WI38 (cell line): ENCODE measurements around the gene PAQR5.

Experiments used
- H3K4me3 ChIP-seq: 2 replicates; pipeline ENCODE4 v1.5.1; 2011; ENCODE audit warnings: low read depth, mild to moderate bottlenecking, control low read depth, low read length
- TF ChIP-seq, protein P1 (sequence below): IDR thresholded peaks from 2 replicates; pipeline ENCODE4 v1.5.1; 2012; ENCODE audit warnings: low read depth, mild to moderate bottlenecking, control low read depth, low read length

The PAQR5 gene

DNA sequence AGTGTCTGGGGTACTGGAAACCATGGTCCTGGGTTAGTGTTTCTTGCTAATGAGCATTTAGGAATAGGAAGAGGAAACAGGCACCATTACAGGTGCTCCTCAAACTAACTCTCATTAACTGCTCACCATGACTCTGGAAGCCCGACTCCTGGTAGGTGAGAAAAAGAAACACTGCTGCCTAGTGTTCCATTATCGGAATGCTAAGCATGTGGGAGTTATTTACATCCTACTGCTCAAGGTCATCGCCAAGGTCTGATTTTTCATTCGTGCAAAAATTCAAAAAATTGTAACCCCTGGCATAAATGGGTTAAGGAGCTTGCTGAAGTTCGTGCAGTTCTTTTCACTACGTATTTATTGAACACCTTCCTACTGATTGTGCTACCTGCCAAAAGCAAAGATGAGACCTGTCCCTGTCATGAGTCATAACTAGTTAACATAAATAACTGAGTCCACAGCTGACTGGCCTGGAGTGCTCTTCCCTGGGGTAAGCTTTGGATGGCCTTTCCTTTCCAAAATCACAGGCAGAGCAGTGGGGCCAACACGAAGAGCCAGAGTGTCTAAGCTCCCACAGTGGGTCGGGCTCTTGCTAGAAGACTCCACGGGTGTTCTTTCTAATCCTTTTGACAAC is 22.7 kb upstream of the PAQR5 start:
- TF ChIP-seq, protein P1, sequence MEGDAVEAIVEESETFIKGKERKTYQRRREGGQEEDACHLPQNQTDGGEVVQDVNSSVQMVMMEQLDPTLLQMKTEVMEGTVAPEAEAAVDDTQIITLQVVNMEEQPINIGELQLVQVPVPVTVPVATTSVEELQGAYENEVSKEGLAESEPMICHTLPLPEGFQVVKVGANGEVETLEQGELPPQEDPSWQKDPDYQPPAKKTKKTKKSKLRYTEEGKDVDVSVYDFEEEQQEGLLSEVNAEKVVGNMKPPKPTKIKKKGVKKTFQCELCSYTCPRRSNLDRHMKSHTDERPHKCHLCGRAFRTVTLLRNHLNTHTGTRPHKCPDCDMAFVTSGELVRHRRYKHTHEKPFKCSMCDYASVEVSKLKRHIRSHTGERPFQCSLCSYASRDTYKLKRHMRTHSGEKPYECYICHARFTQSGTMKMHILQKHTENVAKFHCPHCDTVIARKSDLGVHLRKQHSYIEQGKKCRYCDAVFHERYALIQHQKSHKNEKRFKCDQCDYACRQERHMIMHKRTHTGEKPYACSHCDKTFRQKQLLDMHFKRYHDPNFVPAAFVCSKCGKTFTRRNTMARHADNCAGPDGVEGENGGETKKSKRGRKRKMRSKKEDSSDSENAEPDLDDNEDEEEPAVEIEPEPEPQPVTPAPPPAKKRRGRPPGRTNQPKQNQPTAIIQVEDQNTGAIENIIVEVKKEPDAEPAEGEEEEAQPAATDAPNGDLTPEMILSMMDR, result no peak
- H3K4me3 ChIP-seq, result no peak overlapping the region

DNA sequence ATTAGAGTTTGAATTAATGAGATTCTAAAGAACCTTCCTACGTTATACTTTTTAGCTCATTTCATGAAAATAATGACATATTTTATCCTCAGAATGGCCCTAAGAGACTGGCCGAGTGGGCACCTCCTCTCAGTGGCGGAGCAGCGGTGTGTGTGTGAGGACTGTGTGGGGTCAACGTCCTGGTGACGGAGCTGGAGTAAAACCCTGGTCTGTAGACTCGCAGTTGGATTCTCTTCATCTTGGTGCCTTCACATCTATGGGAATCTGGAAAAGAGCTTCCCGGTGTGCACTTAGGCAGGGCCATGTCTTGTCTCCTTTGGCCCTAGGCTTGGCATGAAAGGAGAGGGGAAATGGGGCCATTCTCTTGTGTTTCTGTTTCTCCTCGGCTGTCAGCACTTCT is 21.4 kb upstream of the PAQR5 start:
- TF ChIP-seq, protein P1, result no peak

DNA sequence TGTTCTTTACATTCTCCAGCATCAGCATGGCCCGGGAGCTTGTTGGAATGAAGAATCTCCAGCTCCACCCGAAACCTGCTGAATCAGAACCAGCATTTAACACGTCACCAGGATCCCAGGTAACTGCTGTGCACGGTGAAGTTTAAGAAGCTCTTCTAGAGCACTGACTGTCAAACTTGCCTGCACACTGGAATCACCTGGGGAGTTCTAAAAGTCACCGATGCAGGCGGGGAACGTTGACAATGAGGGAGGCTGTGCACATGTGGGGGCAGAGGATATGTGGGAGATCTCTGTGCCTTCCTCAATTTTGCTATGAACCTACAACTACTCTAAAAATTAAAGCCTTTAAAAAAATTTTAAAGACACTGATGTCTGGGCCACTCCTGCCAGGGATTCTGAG is 19.1 kb upstream of the PAQR5 start:
- H3K4me3 ChIP-seq, result no peak overlapping the region
- TF ChIP-seq, protein P1, result no peak

More for the DNA sequence above, 21.4 kb upstream of the PAQR5 start:
- no peak overlapping the region for H3K4me3 ChIP-seq

DNA sequence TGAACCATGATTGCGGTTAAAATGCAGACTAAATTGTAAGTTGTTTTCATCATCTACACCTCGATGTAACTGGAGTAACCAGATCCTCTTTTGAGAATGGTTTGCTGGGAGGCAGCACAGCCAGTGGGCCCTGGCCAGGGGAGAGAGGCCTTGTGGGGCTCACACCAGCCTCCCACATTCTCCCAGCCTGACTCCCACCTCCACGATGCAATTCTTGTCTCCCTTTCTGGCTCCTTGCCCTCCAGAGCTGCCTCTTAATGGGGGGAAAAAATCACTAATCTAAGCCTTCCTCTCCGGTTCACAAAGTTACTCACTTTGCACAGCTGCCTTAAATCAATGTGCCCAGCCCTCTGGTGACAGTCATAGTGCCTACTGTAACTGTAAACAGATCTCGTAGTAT is 17.9 kb upstream of the PAQR5 start:
- no peak overlapping the region for H3K4me3 ChIP-seq
- TF ChIP-seq, protein P1, result no peak

DNA sequence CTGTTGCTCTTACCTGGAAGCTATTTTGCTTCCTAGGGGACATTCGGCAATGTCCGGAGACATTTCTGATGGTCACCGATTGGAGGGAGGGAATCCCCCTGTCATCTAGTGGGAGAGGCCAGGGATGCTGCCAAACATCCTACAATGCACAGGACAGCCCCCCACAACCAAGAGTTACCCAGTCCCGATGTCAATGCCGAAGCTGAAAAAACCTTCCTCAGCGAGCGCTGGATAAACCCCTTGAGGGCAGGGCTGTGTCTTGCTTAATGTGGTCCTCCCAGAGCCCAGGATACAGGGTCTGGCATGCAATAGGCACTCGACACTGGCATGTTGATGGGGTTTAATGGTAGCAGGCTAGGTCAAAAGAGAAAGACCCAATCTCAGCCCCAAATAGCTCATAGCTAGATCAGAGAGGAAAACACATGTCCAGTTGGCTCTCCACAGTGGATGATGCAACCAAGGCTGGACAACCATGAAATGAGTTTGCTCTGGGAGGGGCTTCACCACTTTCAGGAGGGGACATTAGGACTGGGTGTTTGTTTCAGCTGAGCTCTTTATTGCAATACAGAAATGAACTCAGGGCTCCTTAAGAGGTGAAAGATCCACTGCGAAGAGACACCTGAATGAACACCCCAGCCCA is 16.5 kb upstream of the PAQR5 start:
- TF ChIP-seq, protein P1, result no peak
- H3K4me3 ChIP-seq, result no peak overlapping the region

DNA sequence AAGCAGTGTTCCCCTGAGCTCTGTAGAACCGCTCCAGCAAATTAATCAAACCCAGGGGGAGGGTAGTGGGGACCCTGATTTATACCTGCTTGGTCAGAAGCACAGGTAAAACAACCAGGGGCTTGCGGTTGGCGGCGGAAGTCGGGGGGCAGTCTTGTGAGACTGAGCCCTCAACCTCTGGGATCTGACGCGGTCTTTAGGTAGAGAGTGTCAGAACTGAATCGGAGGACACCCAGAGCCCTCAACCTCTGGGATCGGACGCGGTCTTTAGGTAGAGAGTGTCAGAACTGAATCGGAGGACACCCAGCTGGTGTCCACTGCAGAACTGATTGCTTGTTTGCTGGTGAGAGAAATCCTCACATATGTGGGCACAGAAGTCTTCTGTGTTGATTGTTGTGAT is 12.9 kb upstream of the PAQR5 start:
- TF ChIP-seq, protein P1, result no peak
- H3K4me3 ChIP-seq, result no peak overlapping the region

DNA sequence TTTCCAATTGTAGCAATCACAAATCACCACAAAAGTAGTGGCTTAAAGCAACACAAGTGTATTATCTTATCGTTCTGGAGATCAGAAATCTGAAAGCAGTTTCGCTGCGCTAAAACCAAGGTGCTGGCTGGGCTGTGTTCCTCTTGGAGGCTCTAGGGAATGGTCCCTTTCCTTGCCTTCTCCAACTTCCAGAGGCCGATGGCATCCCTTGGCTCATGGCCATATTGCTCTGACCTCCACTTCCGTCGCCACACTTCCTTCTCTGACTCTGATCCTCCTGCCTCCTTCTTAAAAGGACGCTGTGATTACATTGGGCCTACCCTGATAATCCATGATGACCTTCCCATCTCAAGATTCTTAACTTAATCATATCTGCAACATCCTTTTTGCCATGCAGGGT is 10.7 kb upstream of the PAQR5 start:
- TF ChIP-seq, protein P1, result no peak
- H3K4me3 ChIP-seq, result no peak overlapping the region
